Endothelial cell of umbilical vein (primary cell): ENCODE measurements around the gene PECR. TPM values are rescaled to one million over a fixed set of nuclear protein-coding genes. Genes with fewer than 3 reads are reported as not detected.

Experiments used
- BruUV-seq: library from RNA; stranded (reverse); fragments of 400-500 nt; replicated peaks from 2 replicates; lab custom pipeline; 2021; lab: Mats Ljungman, UMichigan
- CTCF ChIA-PET: fragments of 300-600, 350-600 bp; sonication (Branson Sonifier 250); formaldehyde crosslinking; loops from one replicate; lab custom pipeline; 2021; ENCODE audit warnings: antibody characterized with exemption, inconsistent platforms; lab: Charles Lee
- POLR2A ChIA-PET: fragments of 300-600, 350-600 bp; sonication (Branson Sonifier 250); formaldehyde crosslinking; loops from one replicate; lab custom pipeline; 2021; ENCODE audit warnings: antibody characterized with exemption, inconsistent platforms; lab: Charles Lee
- DNase-seq: peaks from one replicate; pipeline ENCODE4 v3.0.0-alpha.2; 2011; ENCODE audit warnings: low read depth, low spot score
- FAIRE-seq: peaks from 2 replicates; lab custom pipeline; 2011; peaks lifted over from hg19 to GRCh38; lab: Jason Lieb, UNC
- H2AFZ ChIP-seq: 2 replicates; pipeline ENCODE4 v1.6.0; 2012; ENCODE audit warnings: low read depth, low read length, control low read depth, inconsistent platforms
- H3K27ac ChIP-seq: 2 replicates; pipeline ENCODE4 v1.5.1; 2011; ENCODE audit warnings: low read depth, mild to moderate bottlenecking, control low read depth, low read length, moderate library complexity; ENCODE audit not compliant: insufficient read depth
- H3K27me3 ChIP-seq, 2 experiments: 2 replicates each; pipeline versions ENCODE4 v1.6.0 to v1.6.1; 2011; ENCODE audit warnings: low read length in 2 of 2, mixed read lengths in 1 of 2; ENCODE audit not compliant: control insufficient read depth in 2 of 2, insufficient read depth in 2 of 2
- H3K36me3 ChIP-seq, 2 experiments: 2 replicates in 1 of 2; 3 replicates in 1 of 2; pipeline ENCODE4 v1.5.1; 2011; ENCODE audit warnings: low read length in 2 of 2, mild to moderate bottlenecking in 1 of 2, moderate library complexity in 1 of 2; ENCODE audit not compliant: control insufficient read depth in 2 of 2, insufficient read depth in 2 of 2; ENCODE audit errors: extremely low read depth in 1 of 2
- H3K4me1 ChIP-seq: 3 replicates; pipeline ENCODE4 v1.5.1; 2011; ENCODE audit warnings: mild to moderate bottlenecking, low read length; ENCODE audit not compliant: control insufficient read depth, insufficient read depth; ENCODE audit errors: extremely low read depth
- H3K4me2 ChIP-seq: 2 replicates; pipeline ENCODE4 v1.6.1; 2011; ENCODE audit warnings: low read length, control low read depth, mixed read lengths; ENCODE audit not compliant: insufficient read depth
- H3K4me3 ChIP-seq, 3 experiments: fragments of 200-600 bp in 1 of 3; sonication (generic), shearing (Covaris generic) in 1 of 3; replicated peaks in 1 of 3; 2 replicates each; pipeline ENCODE4 v1.5.1; 2011 to 2016; ENCODE audit warnings: control low read depth in 3 of 3, low read length in 3 of 3, mild to moderate bottlenecking in 2 of 3, inconsistent platforms in 1 of 3, low read depth in 1 of 3, moderate library complexity in 1 of 3; ENCODE audit not compliant: insufficient read depth in 1 of 3
- H3K79me2 ChIP-seq: 2 replicates; pipeline ENCODE4 v1.6.0; 2012; ENCODE audit warnings: low read length, inconsistent platforms; ENCODE audit not compliant: control insufficient read depth, insufficient read depth
- H3K9ac ChIP-seq: replicated peaks from 2 replicates; pipeline ENCODE3; 2011; ENCODE audit warnings: low read length, control low read depth; ENCODE audit not compliant: insufficient read depth; ENCODE audit errors: extremely low read depth
- H3K9me1 ChIP-seq: replicated peaks from 3 replicates; pipeline ENCODE4 v1.6.0; 2011; ENCODE audit warnings: mild to moderate bottlenecking, low read length; ENCODE audit not compliant: control insufficient read depth, insufficient read depth; ENCODE audit errors: extremely low read depth
- H3K9me3 ChIP-seq: replicated peaks from 2 replicates; pipeline ENCODE4 v1.5.1; 2012; ENCODE audit warnings: low read length, inconsistent platforms; ENCODE audit not compliant: control insufficient read depth, insufficient read depth
- H4K20me1 ChIP-seq: replicated peaks from 2 replicates; pipeline ENCODE3; 2011; ENCODE audit warnings: mild to moderate bottlenecking, low read length; ENCODE audit not compliant: control insufficient read depth, insufficient read depth; ENCODE audit errors: extremely low read depth
- EZH2 ChIP-seq: IDR thresholded peaks from 2 replicates; pipeline ENCODE4 v1.6.1; 2012; ENCODE audit warnings: borderline replicate concordance, low read depth, mild to moderate bottlenecking, moderate library complexity, low read length, inconsistent platforms; ENCODE audit not compliant: severe bottlenecking
- FOS ChIP-seq: IDR thresholded peaks from 2 replicates; pipeline ENCODE4 v1.6.1; 2011; ENCODE audit warnings: mild to moderate bottlenecking, low read length, moderate library complexity, borderline replicate concordance; ENCODE audit not compliant: insufficient read depth
- GATA2 ChIP-seq: IDR thresholded peaks from 2 replicates; pipeline ENCODE4 v1.7.0; 2011; ENCODE audit warnings: low read depth, mild to moderate bottlenecking, moderate library complexity, mixed read lengths, low read length; ENCODE audit not compliant: insufficient read length, insufficient read depth
- JUN ChIP-seq: IDR thresholded peaks from 2 replicates; pipeline ENCODE4 v1.6.1; 2011; ENCODE audit warnings: borderline replicate concordance, low read depth; ENCODE audit not compliant: insufficient read length, insufficient read depth
- MYC ChIP-seq: IDR thresholded peaks from one replicate; pipeline ENCODE4 v1.6.1; 2011; ENCODE audit warnings: mild to moderate bottlenecking, low read depth, low read length
- POLR2A ChIP-seq: IDR thresholded peaks from 2 replicates; pipeline ENCODE4 v1.6.1; 2012; ENCODE audit warnings: low read depth, mild to moderate bottlenecking, control low read depth, low read length
- POLR2AphosphoS5 ChIP-seq: IDR thresholded peaks from 2 replicates; pipeline ENCODE4 v1.6.1; 2012; ENCODE audit warnings: low read depth, mild to moderate bottlenecking, control low read depth, low read length, moderate library complexity; ENCODE audit not compliant: insufficient read depth
- dilution Hi-C: fragments of 300-500 bp; cut with MboI; formaldehyde crosslinking; loops from one replicate; pipeline ENCODE4 v1.15.0; 2019; ENCODE audit warnings: low sequenced_read_pairs; ENCODE audit not compliant: extremely low pct_ligation_motif_present
- intact Hi-C: fragments of 100-400 bp; cut with micrococcal nuclease; formaldehyde crosslinking; loops from one replicate; pipeline ENCODE4 v1.10.0; 2022
- polyA plus RNA-seq, 4 experiments: library from polyadenylated mRNA; depleted of rRNA in 3 of 4; stranded (reverse) in 3 of 4; unstranded in 1 of 4; fragments of >200 nt; gene quantifications; 2 replicates each; pipeline versions ENCODE4 v1.2.1 to v1.2.3, GENCODE V29; 2011 to 2012; ENCODE audit warnings: missing spikeins in 1 of 4
- total RNA-seq: library from RNA; stranded (reverse); gene quantifications from 2 replicates; pipeline ENCODE4 v1.2.3, GENCODE V29; 2021
- TF ChIP-seq, protein P1 (sequence below): IDR thresholded peaks from 2 replicates; pipeline ENCODE4 v1.6.1; 2011; ENCODE audit not compliant: insufficient read depth, insufficient read length
- TF ChIP-seq, protein P2 (sequence below), 2 donors: IDR thresholded peaks; 1 replicate in 1 of 2; 2 replicates in 1 of 2; pipeline ENCODE4 v1.5.1; 2011; ENCODE audit warnings: low read length in 2 of 2, mild to moderate bottlenecking in 2 of 2, moderate library complexity in 2 of 2, control low read depth in 1 of 2, inconsistent platforms in 1 of 2, low read depth in 1 of 2; ENCODE audit not compliant: insufficient read depth in 1 of 2; ENCODE audit errors: extremely low read depth in 1 of 2

PECR gene
- total and polyA plus RNA-seq, 2 donors (not counting 3 experiments of a cell fraction or from before 2014, with no cell fraction given): 4.1 to 6.2 TPM

DNA sequence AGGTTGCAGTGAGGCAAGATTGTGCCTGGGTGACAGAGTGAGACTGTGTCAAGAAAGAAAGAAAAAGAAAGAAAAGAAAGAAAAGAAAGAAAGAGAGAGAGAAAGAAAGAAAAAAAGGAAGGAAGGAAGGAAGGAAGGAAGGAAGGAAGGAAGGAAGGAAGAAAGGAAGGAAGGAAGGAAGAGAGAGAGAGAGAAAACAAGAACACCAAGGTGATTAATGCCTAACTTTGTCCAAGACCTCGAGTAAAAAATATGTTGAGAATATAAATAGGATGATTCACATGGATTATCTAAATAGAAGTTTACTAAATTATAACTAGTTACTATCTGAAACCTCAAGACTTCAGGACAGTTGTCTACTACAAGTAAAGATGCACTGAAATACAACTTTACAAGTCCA lies 7.2 kb downstream of the PECR start:
- no peaks in the 10 kb centered on the region for H3K4me1 ChIP-seq
- H3K36me3 ChIP-seq: no peaks in the 10 kb centered on the region
- no peak overlapping the region for H3K4me2 ChIP-seq
- ChIA-PET POLR2A (no interaction called here), CTCF (no interaction called here)
- DNase-seq (no peak), FAIRE-seq (no peak)
- no peaks in the 10 kb centered on the region for H3K27me3 ChIP-seq
- dilution Hi-C loops (no loop called here), intact Hi-C loops (no loop called here)
- no TSS peak for BruUV-seq
- H3K9me3 ChIP-seq: no peaks in the 10 kb centered on the region
- H3K79me2 ChIP-seq: no peaks in the 10 kb centered on the region
- no peak overlapping the region for H3K27ac ChIP-seq
- TF ChIP-seq, protein P1, sequence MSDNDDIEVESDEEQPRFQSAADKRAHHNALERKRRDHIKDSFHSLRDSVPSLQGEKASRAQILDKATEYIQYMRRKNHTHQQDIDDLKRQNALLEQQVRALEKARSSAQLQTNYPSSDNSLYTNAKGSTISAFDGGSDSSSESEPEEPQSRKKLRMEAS: no peak
- no peak for TF ChIP-seq MYC
- TF ChIP-seq, protein P2, sequence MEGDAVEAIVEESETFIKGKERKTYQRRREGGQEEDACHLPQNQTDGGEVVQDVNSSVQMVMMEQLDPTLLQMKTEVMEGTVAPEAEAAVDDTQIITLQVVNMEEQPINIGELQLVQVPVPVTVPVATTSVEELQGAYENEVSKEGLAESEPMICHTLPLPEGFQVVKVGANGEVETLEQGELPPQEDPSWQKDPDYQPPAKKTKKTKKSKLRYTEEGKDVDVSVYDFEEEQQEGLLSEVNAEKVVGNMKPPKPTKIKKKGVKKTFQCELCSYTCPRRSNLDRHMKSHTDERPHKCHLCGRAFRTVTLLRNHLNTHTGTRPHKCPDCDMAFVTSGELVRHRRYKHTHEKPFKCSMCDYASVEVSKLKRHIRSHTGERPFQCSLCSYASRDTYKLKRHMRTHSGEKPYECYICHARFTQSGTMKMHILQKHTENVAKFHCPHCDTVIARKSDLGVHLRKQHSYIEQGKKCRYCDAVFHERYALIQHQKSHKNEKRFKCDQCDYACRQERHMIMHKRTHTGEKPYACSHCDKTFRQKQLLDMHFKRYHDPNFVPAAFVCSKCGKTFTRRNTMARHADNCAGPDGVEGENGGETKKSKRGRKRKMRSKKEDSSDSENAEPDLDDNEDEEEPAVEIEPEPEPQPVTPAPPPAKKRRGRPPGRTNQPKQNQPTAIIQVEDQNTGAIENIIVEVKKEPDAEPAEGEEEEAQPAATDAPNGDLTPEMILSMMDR (IDR thresholded peaks at IDR 0.05; ENCODE audit: extremely low read depth in 1 of 2, insufficient read depth in 1 of 2, low read depth in 1 of 2, low read length in 2 of 2): no peak
- TF ChIP-seq POLR2A: no peak
- TF ChIP-seq FOS: no peak
- no peak for TF ChIP-seq JUN
- TF ChIP-seq EZH2: no peak
- no peak for TF ChIP-seq GATA2
- no peak for TF ChIP-seq POLR2AphosphoS5
- H3K9me1 ChIP-seq: no peaks in the 10 kb centered on the region
- no peak overlapping the region for H3K9ac ChIP-seq
- no peaks in the 10 kb centered on the region for H4K20me1 ChIP-seq
- H3K4me3 ChIP-seq: no peak overlapping the region
- H2AFZ ChIP-seq: no peak overlapping the region
